ENCODE results near the gene PRKG1. TPM values are rescaled to one million over a fixed set of nuclear protein-coding genes. Genes with fewer than 3 reads are reported as not detected.

The PRKG1 gene
- total and polyA plus RNA-seq, 2 of the 8 experiments (the other 6 are each of a cell fraction or from before 2014, with no cell fraction given), result 4.2 to 15.2 TPM

GRCh38 chr10:51357170-51357569, 282.9 kb downstream of the PRKG1 start:
- Histone ChIP-seq H3K23me2 (ENCODE audit: low read depth, low read length) (no peaks in the 10 kb centered on the region), H3K9ac (replicated peaks in 1 of 4; ENCODE audit: extremely low read depth in 1 of 4, low read depth in 3 of 4, low read length in 3 of 4) (no peak overlapping the region), H3K23ac (ENCODE audit: insufficient read length) (no peak overlapping the region), H3K27ac (ENCODE audit: low read depth, low read length) (no peak overlapping the region), H4K20me1 (replicated peaks in 1 of 2; ENCODE audit: control insufficient read depth in 1 of 2, insufficient read depth in 2 of 2, low read length in 2 of 2) (no peaks in the 10 kb centered on the region), H3K79me1 (ENCODE audit: low read depth, low read length) (no peaks in the 10 kb centered on the region), H2BK12ac (ENCODE audit: low read depth, low read length) (no peak overlapping the region), H2BK5ac (ENCODE audit: low read depth, low read length) (no peak overlapping the region), H2BK20ac (ENCODE audit: low read length) (no peak overlapping the region), H3K4ac (replicated peaks; ENCODE audit: insufficient read length, low read depth, low read length) (no peak overlapping the region), H3K36me3 (ENCODE audit: control insufficient read depth in 2 of 4, insufficient read depth in 4 of 4, low read length in 3 of 4) (no peaks in the 10 kb centered on the region), H3K4me2 (ENCODE audit: insufficient read depth in 1 of 2, low read depth in 2 of 2, low read length in 2 of 2) (no peak overlapping the region), H4K5ac (ENCODE audit: insufficient read length, low read depth, low read length) (no peak overlapping the region), H3K9me3 (ENCODE audit: insufficient read depth in 2 of 2, low read depth in 1 of 2, low read length in 1 of 2) (no peaks in the 10 kb centered on the region), H3K4me1 (replicated peaks in 1 of 4; ENCODE audit: control insufficient read depth in 3 of 4, insufficient read depth in 4 of 4, low read length in 3 of 4) (no peaks in the 10 kb centered on the region), H3K4me3 (ENCODE audit: extremely low read depth in 1 of 4, insufficient read depth in 2 of 4, low read depth in 3 of 4, low read length in 4 of 4) (no peak overlapping the region), H4K8ac (ENCODE audit: extremely low read depth, insufficient read depth, low read length) (no peak overlapping the region), H3K14ac (ENCODE audit: insufficient read length) (no peak overlapping the region), H3K18ac (ENCODE audit: extremely low read depth, low read length) (no peak overlapping the region), H3K56ac (replicated peaks; ENCODE audit: insufficient read length, low read depth, low read length) (no peak overlapping the region), H2BK120ac (replicated peaks; ENCODE audit: low read depth, low read length) (no peak overlapping the region), H2AFZ (ENCODE audit: low read length) (no peak overlapping the region), H2BK15ac (ENCODE audit: low read length) (no peak overlapping the region), H3K79me2 (ENCODE audit: control insufficient read depth in 1 of 2, insufficient read depth in 2 of 2, low read length in 2 of 2) (no peaks in the 10 kb centered on the region), H2AK5ac (ENCODE audit: low read depth, low read length) (no peak overlapping the region), H3K27me3 (replicated peaks in 1 of 4; ENCODE audit: control insufficient read depth in 3 of 4, extremely low read depth in 1 of 4, insufficient read depth in 3 of 4, low read length in 3 of 4) (no peaks in the 10 kb centered on the region), H4K91ac (replicated peaks; ENCODE audit: insufficient read length, low read length) (no peak overlapping the region)
- ChIA-PET POLR2A (ENCODE audit: partially characterized antibody) (no interaction called here), CTCF (ENCODE audit: partially characterized antibody) (interaction anchor here (1.5 kb wide), 1 partner anchor 13 kb away, joined by 6 read pairs; no protein-coding TSS in a partner anchor)
- DNase-seq (ENCODE audit: low read depth in 1 of 2, low spot score in 2 of 2), result no peak
- TF ChIP-seq ATF3 (IDR thresholded peaks at IDR 0.05; ENCODE audit: insufficient read depth, low read depth, low read length), result no peak
- WGBS, 2 experiments (ENCODE audit: extremely low coverage in 1 of 2, insufficient coverage in 1 of 2, insufficient read length in 1 of 2, insufficient replicate concordance in 2 of 2, low coverage in 1 of 2, low lambda C conversion rate in 2 of 2, missing lambda C conversion rate in 1 of 2), result 90% methylated on average over 2 of the region's 2 CpGs; no CpG with 5 or more reads in 1 of the 2 experiments
- FAIRE-seq, result no peak

Data from H1 (cell line).